Right lobe of liver (tissue), 6 donors: ENCODE results near the gene CACNA1C. TPM values are rescaled to one million over a fixed set of nuclear protein-coding genes. Genes with fewer than 3 reads are reported as not detected.

Source experiments
- ATAC-seq, 4 donors: fragments of 200-7000 bp; cut with Tn5 transposase; one replicate each; pipeline ENCODE4 v1.9.1; 2020; ENCODE audit warnings: mild to moderate bottlenecking in 4 of 4, moderate library complexity in 4 of 4
- DNase-seq, 3 donors: peaks; one replicate each; pipeline ENCODE4 v3.0.0-alpha.2; 2020
- H3K27ac ChIP-seq, 3 donors: fragments of 200-600 bp; one replicate each; pipeline ENCODE4 v1.8.0; 2022
- H3K27me3 ChIP-seq, 2 donors: fragments of 200-600 bp; one replicate each; pipeline ENCODE4 v1.8.0; 2022
- H3K36me3 ChIP-seq, 4 donors: fragments of 200-600 bp; sonication (generic) in 1 of 4; one replicate each; pipeline versions ENCODE4 v1.5.1 to v1.8.0; 2017 to 2022; ENCODE audit warnings: control low read depth in 1 of 4
- H3K4me1 ChIP-seq, 4 donors: fragments of 200-600 bp; sonication (generic) in 1 of 4; one replicate each; pipeline versions ENCODE4 v1.5.1 to v1.8.0; 2017 to 2022; ENCODE audit warnings: control low read depth in 1 of 4
- H3K4me3 ChIP-seq, 3 donors: fragments of 200-600 bp; one replicate each; pipeline ENCODE4 v1.8.0; 2022
- H3K9me3 ChIP-seq, 4 donors: fragments of 200-600 bp; sonication (generic) in 1 of 4; one replicate each; pipeline versions ENCODE4 v1.5.1 to v1.8.0; 2017 to 2022; ENCODE audit warnings: control low read depth in 1 of 4
- POLR2A ChIP-seq: fragments of 450-650 bp; IDR thresholded peaks from one replicate; pipeline ENCODE4 v1.6.1; 2017; ENCODE audit warnings: antibody characterized with exemption, mild to moderate bottlenecking
- WGBS: methylation state at CpG from one replicate; pipeline ENCODE4 v1.1.6; 2018; ENCODE audit warnings: low coverage, low lambda C conversion rate; ENCODE audit not compliant: insufficient coverage; ENCODE audit errors: missing lambda C conversion rate; 5-methylcytosine and 5-hydroxymethylcytosine counted together
- intact Hi-C, 2 donors: fragments of 100-400 bp; cut with DNase I; formaldehyde crosslinking; loops; one replicate each; pipeline versions ENCODE4 v1.11.2 to v1.14.1; 2022
- total RNA-seq, 6 experiments: library from RNA; depleted of rRNA in 2 of 6; stranded (reverse); fragments of >200 nt in 2 of 6; fragmentation: NEBNext Ultra II Directional in 3 of 6; extraction: Animal tissue kit (Norgen Biotek cat#: 25700) in 3 of 6; gene quantifications; one replicate each; pipeline versions ENCODE4 v1.1.0 to v1.2.4, GENCODE V29; 2016 to 2023
- TF ChIP-seq, protein P1 (sequence below), 4 donors: fragments of 200-600 bp in 3 of 4; fragments of 450-650 bp in 1 of 4; IDR thresholded peaks; one replicate each; pipeline versions ENCODE4 v1.5.1 to v1.8.0; 2016 to 2022; ENCODE audit warnings: antibody characterized with exemption in 4 of 4, mild to moderate bottlenecking in 2 of 4
- donor health status: DM: no; HTN: yes; CAD: no.
- donor health status: DM: no; HTN: no; CAD: no.
- donor health status: DM: no; HTN: no; CAD: no.
- donor health status: DM: no; HTN: yes; CAD: no.
- donor health status: DM: no; HTN: yes; CAD: no.

CACNA1C gene
- total RNA-seq, 6 experiments from 2014 or later: 0.18 to 1.0 (median 0.57) TPM

- intact Hi-C loops: no loop called here
- WGBS: 85% methylated on average over 4 of the region's 5 CpGs
- DNase-seq: no peak
- no peaks in the 10 kb centered on the region for H3K27me3 ChIP-seq
- no peak for ATAC-seq
- no peak overlapping the region for H3K4me3 ChIP-seq
- H3K36me3 ChIP-seq: no peaks in the 10 kb centered on the region
- TF ChIP-seq, protein P1, sequence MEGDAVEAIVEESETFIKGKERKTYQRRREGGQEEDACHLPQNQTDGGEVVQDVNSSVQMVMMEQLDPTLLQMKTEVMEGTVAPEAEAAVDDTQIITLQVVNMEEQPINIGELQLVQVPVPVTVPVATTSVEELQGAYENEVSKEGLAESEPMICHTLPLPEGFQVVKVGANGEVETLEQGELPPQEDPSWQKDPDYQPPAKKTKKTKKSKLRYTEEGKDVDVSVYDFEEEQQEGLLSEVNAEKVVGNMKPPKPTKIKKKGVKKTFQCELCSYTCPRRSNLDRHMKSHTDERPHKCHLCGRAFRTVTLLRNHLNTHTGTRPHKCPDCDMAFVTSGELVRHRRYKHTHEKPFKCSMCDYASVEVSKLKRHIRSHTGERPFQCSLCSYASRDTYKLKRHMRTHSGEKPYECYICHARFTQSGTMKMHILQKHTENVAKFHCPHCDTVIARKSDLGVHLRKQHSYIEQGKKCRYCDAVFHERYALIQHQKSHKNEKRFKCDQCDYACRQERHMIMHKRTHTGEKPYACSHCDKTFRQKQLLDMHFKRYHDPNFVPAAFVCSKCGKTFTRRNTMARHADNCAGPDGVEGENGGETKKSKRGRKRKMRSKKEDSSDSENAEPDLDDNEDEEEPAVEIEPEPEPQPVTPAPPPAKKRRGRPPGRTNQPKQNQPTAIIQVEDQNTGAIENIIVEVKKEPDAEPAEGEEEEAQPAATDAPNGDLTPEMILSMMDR (IDR thresholded peaks at IDR 0.05): no peak
- no peak for TF ChIP-seq POLR2A
- H3K27ac ChIP-seq: no peak overlapping the region
- no peaks in the 10 kb centered on the region for H3K4me1 ChIP-seq
- H3K9me3 ChIP-seq: no peaks in the 10 kb centered on the region
These were observed 566.3 kb downstream of the CACNA1C start for GRCh38 chr12:2619136-2619535.

DNA sequence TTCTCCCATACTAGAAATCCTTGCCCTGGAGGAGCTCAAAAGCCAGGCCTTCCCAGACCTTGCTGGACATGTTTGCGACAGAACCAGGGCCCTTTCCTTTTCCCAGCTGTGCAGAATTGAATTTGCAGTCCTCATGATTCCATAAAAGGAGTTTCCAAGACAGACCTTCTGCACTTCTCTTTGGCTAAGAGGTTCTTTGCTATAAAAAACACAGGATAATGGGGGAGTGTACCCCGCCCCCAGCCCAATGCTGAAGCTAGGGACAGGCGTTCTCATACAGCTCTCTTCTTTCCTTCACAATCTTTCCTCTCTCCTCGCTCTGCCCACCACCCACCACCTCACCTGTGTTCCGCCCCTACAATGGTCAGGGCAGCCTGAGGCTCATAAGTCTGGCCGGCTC is 569.7 kb downstream of the CACNA1C start:
- no peak for DNase-seq
- Histone ChIP-seq H3K9me3 (no peaks in the 10 kb centered on the region), H3K4me1 (no peaks in the 10 kb centered on the region), H3K27me3 (no peaks in the 10 kb centered on the region), H3K27ac (no peak overlapping the region), H3K36me3 (no peaks in the 10 kb centered on the region), H3K4me3 (no peak overlapping the region)
- 56% methylated on average over 6 of the region's 6 CpGs for WGBS
- intact Hi-C loops: no loop called here
- no peak for ATAC-seq
- no peak for TF ChIP-seq POLR2A
- TF ChIP-seq, protein P1 (IDR thresholded peaks at IDR 0.05): no peak

DNA sequence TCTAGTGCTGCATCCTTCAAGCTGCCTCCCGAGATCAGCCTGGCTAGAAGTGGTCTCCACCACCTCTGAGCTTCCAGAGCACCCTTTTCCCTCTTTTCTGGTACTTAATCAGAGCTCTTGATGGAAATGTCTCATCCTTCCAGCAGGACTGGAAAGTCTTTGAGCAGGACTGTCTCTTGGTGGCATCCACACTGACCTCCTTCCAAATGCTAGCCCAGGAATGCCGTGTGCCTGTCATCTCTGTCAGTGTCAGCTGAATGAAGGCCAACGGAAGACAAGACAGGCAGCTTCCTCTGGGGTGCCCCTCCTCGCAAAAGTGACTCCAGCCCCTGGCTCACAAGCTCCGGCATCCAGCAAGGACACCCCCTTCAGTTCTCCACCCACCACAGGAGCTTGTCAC is 570.7 kb downstream of the CACNA1C start:
- no peaks in the 10 kb centered on the region for H3K9me3 ChIP-seq
- no peaks in the 10 kb centered on the region for H3K4me1 ChIP-seq
- intact Hi-C loops: no loop called here
- 32% methylated on average over 2 of the region's 5 CpGs for WGBS
- H3K36me3 ChIP-seq: no peaks in the 10 kb centered on the region
- H3K27me3 ChIP-seq: no peaks in the 10 kb centered on the region
- DNase-seq (no peak), ATAC-seq (no peak)
- H3K4me3 ChIP-seq: no peak overlapping the region
- H3K27ac ChIP-seq: no peak overlapping the region
- TF ChIP-seq POLR2A: no peak
- TF ChIP-seq, protein P1 (IDR thresholded peaks at IDR 0.05): no peak

DNA sequence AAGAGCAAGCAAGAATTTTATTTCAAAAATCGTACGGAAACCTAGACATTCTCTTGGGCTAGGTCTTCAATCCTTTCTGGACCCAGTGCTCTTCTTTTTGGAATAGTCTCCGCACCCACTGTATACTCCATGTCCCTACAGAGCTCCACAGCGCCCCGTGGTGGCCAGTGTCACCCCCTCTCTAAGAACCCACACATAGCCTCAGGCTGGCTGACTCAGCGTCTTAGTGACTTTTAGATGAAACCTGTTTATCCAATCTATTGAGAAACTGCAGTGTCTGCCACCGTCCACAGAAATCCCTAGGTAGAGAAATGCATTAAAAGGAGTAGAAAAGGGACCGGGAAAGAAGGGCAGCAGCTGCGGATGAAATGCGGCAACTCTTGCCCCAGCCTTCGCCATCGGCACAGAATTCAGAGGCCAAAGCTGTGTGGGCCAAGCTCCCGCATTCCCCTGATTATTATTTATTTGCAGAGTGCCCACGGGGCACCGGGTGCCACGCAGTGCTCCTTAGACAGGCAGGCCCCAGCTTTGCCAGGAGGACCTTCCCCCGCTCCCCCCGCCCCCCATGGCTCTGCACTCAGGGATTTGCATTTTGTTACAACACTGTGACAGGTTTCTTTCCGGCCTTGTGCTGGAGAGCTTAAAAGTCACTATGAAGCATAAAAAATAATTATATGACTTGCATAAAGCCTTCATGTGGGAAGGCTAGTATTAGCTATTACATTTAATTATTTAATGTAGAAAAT is 571.9 kb downstream of the CACNA1C start:
- no peak overlapping the region for H3K27ac ChIP-seq
- no peaks in the 10 kb centered on the region for H3K36me3 ChIP-seq
- ATAC-seq (no peak), DNase-seq (no peak)
- TF ChIP-seq, protein P1 (IDR thresholded peaks at IDR 0.05): no peak
- no peak for TF ChIP-seq POLR2A
- WGBS: 46% methylated on average over 14 of the region's 19 CpGs
- no peaks in the 10 kb centered on the region for H3K9me3 ChIP-seq
- H3K4me3 ChIP-seq: no peak overlapping the region
- intact Hi-C loops: no loop called here
- no peaks in the 10 kb centered on the region for H3K27me3 ChIP-seq
- H3K4me1 ChIP-seq: no peaks in the 10 kb centered on the region
